K562 (cell line): ENCODE measurements around the gene ENTR1. TPM values are rescaled to one million over a fixed set of nuclear protein-coding genes. Genes with fewer than 3 reads are reported as not detected.

Source experiments
- ELF4 ChIP-seq: fragments of 450-650 bp; formaldehyde crosslinking; IDR thresholded peaks from 2 replicates; pipeline ENCODE4 v1.4.0; 2022; ENCODE audit warnings: missing genetic modification characterization
- EP300 ChIP-seq: IDR thresholded peaks from 2 replicates; pipeline ENCODE4 v1.6.1; 2012; ENCODE audit warnings: low read length, improper control_type of control experiment
- ETV5 ChIP-seq: sonication (generic); formaldehyde crosslinking; IDR thresholded peaks from 2 replicates; pipeline ENCODE4 v1.4.0; 2020; ENCODE audit warnings: low read depth, mild to moderate bottlenecking, missing genetic modification reagents
- HOXB6 ChIP-seq: fragments of 250-450 bp; sonication (Bioruptor Pico); IDR thresholded peaks from 2 replicates; pipeline ENCODE4 v1.5.1; 2022; ENCODE audit warnings: mild to moderate bottlenecking, borderline replicate concordance
- NCOR1 ChIP-seq: fragments of 450-650 bp; IDR thresholded peaks from 2 replicates; pipeline ENCODE4 v1.6.1; 2016; ENCODE audit warnings: mild to moderate bottlenecking, moderate library complexity
- PCBP1 ChIP-seq: fragments of 200-400 bp; formaldehyde crosslinking; IDR thresholded peaks from 2 replicates; pipeline ENCODE4 v1.6.1; 2018; ENCODE audit warnings: mild to moderate bottlenecking, low read depth, low read length; ENCODE audit not compliant: poor library complexity, severe bottlenecking
- POU5F1 ChIP-seq: fragments of 150-350 bp; IDR thresholded peaks from 2 replicates; pipeline ENCODE4 v1.6.1; 2014; ENCODE audit warnings: borderline replicate concordance, low read length, low read depth, mild to moderate bottlenecking; ENCODE audit not compliant: partially characterized antibody
- RUNX1 ChIP-seq: sonication (generic); IDR thresholded peaks from 2 replicates; pipeline ENCODE4 v1.6.1; 2016; ENCODE audit warnings: antibody characterized with exemption, low read depth
- SRF ChIP-seq, 2 experiments: fragments of 250-450, 450-650 bp in 1 of 2; sonication (Bioruptor Pico) in 1 of 2; sonication (generic) in 1 of 2; formaldehyde crosslinking; IDR thresholded peaks; 2 replicates each; pipeline versions ENCODE4 v1.5.0 to v1.5.1; 2020 to 2022; ENCODE audit warnings: mild to moderate bottlenecking in 1 of 2, missing genetic modification reagents in 1 of 2
- ZNF124 ChIP-seq: sonication (generic); formaldehyde crosslinking; IDR thresholded peaks from 2 replicates; pipeline ENCODE4 v1.8.1; 2022; ENCODE audit warnings: missing genetic modification reagents
- ZNF354B ChIP-seq: fragments of 250-450 bp; sonication (Bioruptor Pico); IDR thresholded peaks from 2 replicates; pipeline ENCODE4 v1.4.0; 2020
- ZNF395 ChIP-seq: fragments of 200-800 bp; sonication (Bioruptor generic); IDR thresholded peaks from 2 replicates; pipeline ENCODE4 v1.6.1; 2017; ENCODE audit warnings: missing genetic modification characterization, missing compliant biosample characterization
- ZNF436 ChIP-seq: fragments of 250-450, 450-650 bp; sonication (Bioruptor Pico); formaldehyde crosslinking; IDR thresholded peaks from 2 replicates; pipeline ENCODE4 v1.7.0; 2020; ENCODE audit warnings: mild to moderate bottlenecking
- polyA plus RNA-seq, 8 experiments: library from polyadenylated mRNA; depleted of rRNA in 4 of 8; stranded (reverse) in 5 of 8; unstranded in 3 of 8; fragments of >200 nt; fragmentation: Nextera tagmentation in 2 of 8; fragmentation: Illumina TruSeq in 1 of 8; extraction: Ambion mirVana in 2 of 8; extraction: Trizol in 1 of 8; gene quantifications; 2 replicates each; pipeline versions ENCODE4 v1.2.1 to v1.2.3, GENCODE V29; 2011 to 2014; ENCODE audit warnings: inconsistent platforms in 1 of 8, missing spikeins in 1 of 8
- total RNA-seq, 7 experiments: library from RNA; depleted of rRNA in 6 of 7; stranded (reverse); fragments of >200 nt in 6 of 7; fragmentation: Illumina TruSeq in 2 of 7; extraction: Trizol in 2 of 7; gene quantifications; 2 replicates each; pipeline versions ENCODE4 v1.2.1 to v1.2.3, GENCODE V29; 2011 to 2021; ENCODE audit warnings: low replicate concordance in 1 of 7
- TF ChIP-seq, protein P1 (sequence below): sonication (generic); formaldehyde crosslinking; IDR thresholded peaks from 2 replicates; pipeline ENCODE4 v1.8.1; 2023; ENCODE audit warnings: missing genetic modification reagents, mild to moderate bottlenecking, borderline replicate concordance
- TF ChIP-seq, protein P2 (sequence below): sonication (generic); formaldehyde crosslinking; IDR thresholded peaks from 2 replicates; pipeline ENCODE4 v1.8.0; 2022; ENCODE audit warnings: mild to moderate bottlenecking, missing genetic modification reagents
- TF ChIP-seq, protein P3 (sequence below): fragments of 250-450 bp; sonication (Bioruptor Pico); IDR thresholded peaks from 2 replicates; pipeline ENCODE4 v1.6.1; 2021; ENCODE audit warnings: mild to moderate bottlenecking

ENTR1 gene
- total and polyA plus RNA-seq, 9 of the 15 experiments (the other 6 are each of a cell fraction or from before 2014, with no cell fraction given), result 6.7 to 106 (median 72.6) TPM

DNA sequence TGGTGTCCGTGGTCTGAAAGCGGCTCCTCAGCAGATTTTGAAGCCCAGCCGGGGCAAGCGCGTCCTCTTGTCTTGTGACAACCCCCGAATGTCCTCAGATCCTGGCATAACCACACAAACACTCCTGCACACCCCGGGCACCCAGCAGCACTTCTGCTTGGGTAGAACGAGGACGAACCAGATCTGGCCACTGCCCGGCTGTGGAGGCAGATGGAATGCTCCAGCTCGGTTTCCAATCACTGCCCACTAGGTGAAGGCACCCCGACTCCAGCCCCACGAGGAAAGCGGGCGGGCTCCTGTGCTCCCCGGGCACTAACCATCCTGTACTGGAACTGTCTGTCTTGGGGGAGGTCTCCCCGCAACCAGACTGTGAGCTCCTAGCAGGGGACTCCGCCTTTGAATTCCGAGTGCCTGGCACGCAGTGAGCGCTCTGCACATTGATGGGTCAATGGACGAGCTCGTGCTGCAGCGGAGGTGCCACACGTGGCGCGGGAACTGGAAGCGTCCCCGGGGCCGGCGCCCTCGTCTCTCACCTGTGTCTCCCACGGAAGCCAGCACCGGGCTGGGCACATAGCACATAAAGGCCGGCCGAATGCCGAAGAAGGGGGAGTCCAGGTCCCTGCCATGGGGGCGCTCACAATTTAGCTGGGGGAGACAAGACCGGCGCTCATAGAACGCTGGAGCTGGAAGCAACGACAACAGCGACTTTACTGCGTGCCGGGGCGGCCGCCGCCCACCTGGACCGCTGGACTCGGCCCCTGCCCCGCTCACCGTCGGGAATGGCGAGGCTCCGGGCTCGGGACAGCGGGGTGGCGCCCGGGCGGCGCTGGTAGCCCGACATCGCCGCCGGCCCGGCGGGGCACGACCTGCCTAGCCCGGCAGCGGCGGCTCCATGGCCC, 608 bp downstream of the ENTR1 start (continued):
- peak; percentile 70; the same call in 1 of the 2 replicates for TF ChIP-seq ZNF395
- no peak for TF ChIP-seq ZNF436 (CRISPR knock-in tag)
- no peak for TF ChIP-seq NCOR1
- TF ChIP-seq, protein P1, sequence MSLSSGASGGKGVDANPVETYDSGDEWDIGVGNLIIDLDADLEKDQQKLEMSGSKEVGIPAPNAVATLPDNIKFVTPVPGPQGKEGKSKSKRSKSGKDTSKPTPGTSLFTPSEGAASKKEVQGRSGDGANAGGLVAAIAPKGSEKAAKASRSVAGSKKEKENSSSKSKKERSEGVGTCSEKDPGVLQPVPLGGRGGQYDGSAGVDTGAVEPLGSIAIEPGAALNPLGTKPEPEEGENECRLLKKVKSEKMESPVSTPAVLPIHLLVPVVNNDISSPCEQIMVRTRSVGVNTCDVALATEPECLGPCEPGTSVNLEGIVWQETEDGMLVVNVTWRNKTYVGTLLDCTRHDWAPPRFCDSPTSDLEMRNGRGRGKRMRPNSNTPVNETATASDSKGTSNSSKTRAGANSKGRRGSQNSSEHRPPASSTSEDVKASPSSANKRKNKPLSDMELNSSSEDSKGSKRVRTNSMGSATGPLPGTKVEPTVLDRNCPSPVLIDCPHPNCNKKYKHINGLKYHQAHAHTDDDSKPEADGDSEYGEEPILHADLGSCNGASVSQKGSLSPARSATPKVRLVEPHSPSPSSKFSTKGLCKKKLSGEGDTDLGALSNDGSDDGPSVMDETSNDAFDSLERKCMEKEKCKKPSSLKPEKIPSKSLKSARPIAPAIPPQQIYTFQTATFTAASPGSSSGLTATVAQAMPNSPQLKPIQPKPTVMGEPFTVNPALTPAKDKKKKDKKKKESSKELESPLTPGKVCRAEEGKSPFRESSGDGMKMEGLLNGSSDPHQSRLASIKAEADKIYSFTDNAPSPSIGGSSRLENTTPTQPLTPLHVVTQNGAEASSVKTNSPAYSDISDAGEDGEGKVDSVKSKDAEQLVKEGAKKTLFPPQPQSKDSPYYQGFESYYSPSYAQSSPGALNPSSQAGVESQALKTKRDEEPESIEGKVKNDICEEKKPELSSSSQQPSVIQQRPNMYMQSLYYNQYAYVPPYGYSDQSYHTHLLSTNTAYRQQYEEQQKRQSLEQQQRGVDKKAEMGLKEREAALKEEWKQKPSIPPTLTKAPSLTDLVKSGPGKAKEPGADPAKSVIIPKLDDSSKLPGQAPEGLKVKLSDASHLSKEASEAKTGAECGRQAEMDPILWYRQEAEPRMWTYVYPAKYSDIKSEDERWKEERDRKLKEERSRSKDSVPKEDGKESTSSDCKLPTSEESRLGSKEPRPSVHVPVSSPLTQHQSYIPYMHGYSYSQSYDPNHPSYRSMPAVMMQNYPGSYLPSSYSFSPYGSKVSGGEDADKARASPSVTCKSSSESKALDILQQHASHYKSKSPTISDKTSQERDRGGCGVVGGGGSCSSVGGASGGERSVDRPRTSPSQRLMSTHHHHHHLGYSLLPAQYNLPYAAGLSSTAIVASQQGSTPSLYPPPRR (CRISPR knock-in tag), result no peak
- TF ChIP-seq RUNX1, result no peak
- TF ChIP-seq, protein P2, sequence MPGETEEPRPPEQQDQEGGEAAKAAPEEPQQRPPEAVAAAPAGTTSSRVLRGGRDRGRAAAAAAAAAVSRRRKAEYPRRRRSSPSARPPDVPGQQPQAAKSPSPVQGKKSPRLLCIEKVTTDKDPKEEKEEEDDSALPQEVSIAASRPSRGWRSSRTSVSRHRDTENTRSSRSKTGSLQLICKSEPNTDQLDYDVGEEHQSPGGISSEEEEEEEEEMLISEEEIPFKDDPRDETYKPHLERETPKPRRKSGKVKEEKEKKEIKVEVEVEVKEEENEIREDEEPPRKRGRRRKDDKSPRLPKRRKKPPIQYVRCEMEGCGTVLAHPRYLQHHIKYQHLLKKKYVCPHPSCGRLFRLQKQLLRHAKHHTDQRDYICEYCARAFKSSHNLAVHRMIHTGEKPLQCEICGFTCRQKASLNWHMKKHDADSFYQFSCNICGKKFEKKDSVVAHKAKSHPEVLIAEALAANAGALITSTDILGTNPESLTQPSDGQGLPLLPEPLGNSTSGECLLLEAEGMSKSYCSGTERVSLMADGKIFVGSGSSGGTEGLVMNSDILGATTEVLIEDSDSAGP (CRISPR knock-in tag), result no peak
- TF ChIP-seq POU5F1, result no peak
- TF ChIP-seq ETV5 (CRISPR knock-in tag), result no peak
- no peak for TF ChIP-seq HOXB6
- TF ChIP-seq, protein P3, sequence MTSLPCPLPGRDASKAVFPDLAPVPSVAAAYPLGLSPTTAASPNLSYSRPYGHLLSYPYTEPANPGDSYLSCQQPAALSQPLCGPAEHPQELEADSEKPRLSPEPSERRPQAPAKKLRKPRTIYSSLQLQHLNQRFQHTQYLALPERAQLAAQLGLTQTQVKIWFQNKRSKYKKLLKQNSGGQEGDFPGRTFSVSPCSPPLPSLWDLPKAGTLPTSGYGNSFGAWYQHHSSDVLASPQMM (CRISPR knock-in tag), result no peak
- no peak for TF ChIP-seq EP300
- TF ChIP-seq ZNF124, result 0 out of 2 replicates have a peak, but pooled peaks have one; percentile 38
- no peak for TF ChIP-seq SRF (CRISPR knock-in tag; IDR thresholded peaks at IDR 0.05)
- TF ChIP-seq PCBP1, result no peak
- TF ChIP-seq ELF4 (CRISPR knock-in tag), result no peak
- no peak for TF ChIP-seq ZNF354B (CRISPR knock-in tag)
